Rectal smooth muscle tissue (tissue), 1 donor: ENCODE data around the gene BEGAIN.

Experiments used
- H3K27ac ChIP-seq: one replicate; pipeline ENCODE4 v1.7.0; 2013; ENCODE audit warnings: low read depth, low read length, inconsistent platforms
- H3K27me3 ChIP-seq: one replicate; pipeline ENCODE4 v1.7.0; 2013; ENCODE audit warnings: low read length; ENCODE audit not compliant: control insufficient read depth, insufficient read depth
- H3K36me3 ChIP-seq: one replicate; pipeline ENCODE4 v1.7.0; 2013; ENCODE audit warnings: low read length; ENCODE audit not compliant: control insufficient read depth, insufficient read depth
- H3K4me1 ChIP-seq: one replicate; pipeline ENCODE4 v1.7.0; 2013; ENCODE audit warnings: low read length; ENCODE audit not compliant: control insufficient read depth, insufficient read depth
- H3K4me3 ChIP-seq: one replicate; pipeline ENCODE4 v1.7.0; 2013; ENCODE audit warnings: low read length
- H3K9ac ChIP-seq: one replicate; pipeline ENCODE4 v1.7.0; 2013; ENCODE audit warnings: low read length

Gene BEGAIN

GRCh38 chr14:100543471-100544455 is 43.5 kb downstream of the BEGAIN start:
- peaks cover 3% of the 10 kb centered on the region for H3K4me1 ChIP-seq

GRCh38 chr14:100542619-100543205 is 44.5 kb downstream of the BEGAIN start:
- Histone ChIP-seq H3K36me3 (no peaks in the 10 kb centered on the region), H3K4me3 (no peak overlapping the region), H3K27ac (no peak overlapping the region), H3K4me1 (peaks cover 3% of the 10 kb centered on the region), H3K27me3 (peaks cover 4% of the 10 kb centered on the region), H3K9ac (no peak overlapping the region)

More at GRCh38 chr14:100543471-100544455, 43.5 kb downstream of the BEGAIN start:
- Histone ChIP-seq H3K9ac (no peak overlapping the region), H3K27ac (no peak overlapping the region), H3K36me3 (no peaks in the 10 kb centered on the region), H3K4me3 (no peak overlapping the region), H3K27me3 (peaks cover 7% of the 10 kb centered on the region)

GRCh38 chr14:100541621-100542560 is 45.3 kb downstream of the BEGAIN start:
- no peaks in the 10 kb centered on the region for H3K36me3 ChIP-seq
- H3K27me3 ChIP-seq = peaks cover 2% of the 10 kb centered on the region
- H3K27ac ChIP-seq = no peak overlapping the region
- H3K4me3 ChIP-seq = no peak overlapping the region
- H3K9ac ChIP-seq = no peak overlapping the region
- H3K4me1 ChIP-seq = peaks cover 2% of the 10 kb centered on the region

GRCh38 chr14:100540926-100541620 is 46.1 kb downstream of the BEGAIN start:
- Histone ChIP-seq H3K36me3 (no peaks in the 10 kb centered on the region), H3K4me3 (no peak overlapping the region), H3K9ac (no peak overlapping the region), H3K27ac (no peak overlapping the region), H3K4me1 (no peaks in the 10 kb centered on the region), H3K27me3 (no peaks in the 10 kb centered on the region)

- no peak overlapping the region for H3K27ac ChIP-seq
- no peaks in the 10 kb centered on the region for H3K4me1 ChIP-seq
- no peaks in the 10 kb centered on the region for H3K27me3 ChIP-seq
- H3K9ac ChIP-seq = no peak overlapping the region
- H3K4me3 ChIP-seq = no peak overlapping the region
- H3K36me3 ChIP-seq = no peaks in the 10 kb centered on the region
These were observed 46.9 kb downstream of the BEGAIN start for GRCh38 chr14:100540141-100540925.

- H3K9ac ChIP-seq = no peak overlapping the region
- no peak overlapping the region for H3K27ac ChIP-seq
- no peaks in the 10 kb centered on the region for H3K36me3 ChIP-seq
- no peaks in the 10 kb centered on the region for H3K27me3 ChIP-seq
- H3K4me3 ChIP-seq = no peak overlapping the region
- H3K4me1 ChIP-seq = no peaks in the 10 kb centered on the region
These were observed 47.5 kb downstream of the BEGAIN start for GRCh38 chr14:100539766-100540140.

GRCh38 chr14:100539003-100539660 is 48.1 kb downstream of the BEGAIN start:
- H3K9ac ChIP-seq = no peak overlapping the region
- no peak overlapping the region for H3K27ac ChIP-seq
- no peaks in the 10 kb centered on the region for H3K36me3 ChIP-seq
- H3K27me3 ChIP-seq = no peaks in the 10 kb centered on the region
- no peaks in the 10 kb centered on the region for H3K4me1 ChIP-seq
- H3K4me3 ChIP-seq = no peak overlapping the region

GRCh38 chr14:100538351-100539002 is 48.7 kb downstream of the BEGAIN start:
- Histone ChIP-seq H3K4me1 (peaks cover 4% of the 10 kb centered on the region), H3K4me3 (no peak overlapping the region), H3K27ac (no peak overlapping the region), H3K9ac (no peak overlapping the region), H3K27me3 (no peaks in the 10 kb centered on the region), H3K36me3 (no peaks in the 10 kb centered on the region)

GRCh38 chr14:100537446-100538350 is 49.5 kb downstream of the BEGAIN start:
- peaks cover 4% of the 10 kb centered on the region for H3K4me1 ChIP-seq
- H3K27ac ChIP-seq = no peak overlapping the region
- no peaks in the 10 kb centered on the region for H3K27me3 ChIP-seq
- no peak overlapping the region for H3K4me3 ChIP-seq
- H3K36me3 ChIP-seq = no peaks in the 10 kb centered on the region
- no peak overlapping the region for H3K9ac ChIP-seq
